Stimulated activated CD4-positive, alpha-beta T cell treated with anti-CD3 and anti-CD28 coated beads, Interleukin-4, amount 100 ng/mL, for 4 hours (primary cell): ENCODE results near the gene NUAK2.
A peak's percentile ranks its signal among the peaks of the same experiment; 100 is the strongest.
"Not testable (repeated sequence)": the region's sequence is repeated elsewhere in the genome, so short reads cannot be mapped to it uniquely, and the experiment has no call there.

Experiments
- DNase-seq, 2 experiments: peaks; one replicate each; pipeline ENCODE4 v3.0.0-alpha.2; 2020

NUAK2 gene

GRCh38 chr1:205317311-205317917 lies 4.1 kb downstream of the NUAK2 start:
- DNase-seq, result no peak

- no peak for DNase-seq
Measured at GRCh38 chr1:205316161-205316566, 5.4 kb downstream of the NUAK2 start.

- no peak for DNase-seq
Measured at GRCh38 chr1:205315008-205315618, 6.4 kb downstream of the NUAK2 start.

GRCh38 chr1:205313563-205314308 lies 7.8 kb downstream of the NUAK2 start:
- DNase-seq, result peak in 1 of 2 experiments; percentile 18

GRCh38 chr1:205312866-205313562 lies 8.5 kb downstream of the NUAK2 start:
- DNase-seq, result no peak

GRCh38 chr1:205310976-205311704 lies 10.4 kb downstream of the NUAK2 start:
- DNase-seq, result no peak

GRCh38 chr1:205309741-205310140 lies 11.8 kb downstream of the NUAK2 start:
- DNase-seq, result no peak

GRCh38 chr1:205306929-205307566 lies 14.5 kb downstream of the NUAK2 start:
- DNase-seq, result no peak

GRCh38 chr1:205304695-205305070 lies 16.9 kb downstream of the NUAK2 start:
- DNase-seq, result no peak

- DNase-seq, result no peak
Measured at GRCh38 chr1:205304046-205304694, 17.4 kb downstream of the NUAK2 start.

- DNase-seq, result no peak
Measured at GRCh38 chr1:205303247-205303888, 18.2 kb downstream of the NUAK2 start.

GRCh38 chr1:205301842-205302588 lies 19.5 kb downstream of the NUAK2 start:
- no peak for DNase-seq

- no peak for DNase-seq
Measured at GRCh38 chr1:205301205-205301821, 20.2 kb downstream of the NUAK2 start.

GRCh38 chr1:205300149-205300548 lies 21.4 kb downstream of the NUAK2 start:
- DNase-seq, result no peak

GRCh38 chr1:205298191-205298994 lies 23.2 kb downstream of the NUAK2 start:
- no peak for DNase-seq

- DNase-seq, result not testable (repeated sequence)
Measured at GRCh38 chr1:205297546-205298177, 23.9 kb downstream of the NUAK2 start.

- no peak for DNase-seq
Measured at GRCh38 chr1:205296154-205296553, 25.4 kb downstream of the NUAK2 start.

GRCh38 chr1:205294934-205295333 lies 26.6 kb downstream of the NUAK2 start:
- DNase-seq, result no peak
